ENCODE data around the gene IRX5.

The IRX5 gene

GRCh38 chr16:54928411-54929089, 2.1 kb upstream of the IRX5 start:
- TF ChIP-seq CTCF (IDR thresholded peaks at IDR 0.05; ENCODE audit: low read depth, low read length, missing control alignments): no peak
- H3K4me3 ChIP-seq (ENCODE audit: low read depth, low read length): peak overlapping the region; percentile 78
- DNase-seq (ENCODE audit: low read depth): no peak
- in situ Hi-C loops (cut with HindIII; ENCODE audit: low sequenced_read_pairs): no loop called here

- peak overlapping the region; percentile 78 for H3K4me3 ChIP-seq (ENCODE audit: low read depth, low read length)
- peak; percentile 98 for DNase-seq (ENCODE audit: low read depth)
- no peak for TF ChIP-seq CTCF (IDR thresholded peaks at IDR 0.05; ENCODE audit: low read depth, low read length, missing control alignments)
- in situ Hi-C loops (cut with HindIII; ENCODE audit: low sequenced_read_pairs): loop anchor here (10.0 kb wide), 2 partner anchors 325 to 1155 kb away; no protein-coding TSS in a partner anchor
These were observed 1.3 kb upstream of the IRX5 start for GRCh38 chr16:54929090-54930004.

- DNase-seq (ENCODE audit: low read depth): no peak
- in situ Hi-C loops (cut with HindIII; ENCODE audit: low sequenced_read_pairs): loop anchor here (10.0 kb wide), 2 partner anchors 324 to 1156 kb away; no protein-coding TSS in a partner anchor
- peak overlapping the region; percentile 78 for H3K4me3 ChIP-seq (ENCODE audit: low read depth, low read length)
- no peak for TF ChIP-seq CTCF (IDR thresholded peaks at IDR 0.05; ENCODE audit: low read depth, low read length, missing control alignments)
These were observed 129 bp downstream of the IRX5 start for GRCh38 chr16:54930869-54931119.

GRCh38 chr16:54931120-54932014, 702 bp downstream of the IRX5 start:
- DNase-seq (ENCODE audit: low read depth): no peak
- TF ChIP-seq CTCF (IDR thresholded peaks at IDR 0.05; ENCODE audit: low read depth, low read length, missing control alignments): no peak
- peak overlapping the region; percentile 78 for H3K4me3 ChIP-seq (ENCODE audit: low read depth, low read length)
- in situ Hi-C loops (cut with HindIII; ENCODE audit: low sequenced_read_pairs): loop anchor here (10.0 kb wide), 2 partner anchors 323 to 1157 kb away; no protein-coding TSS in a partner anchor

- in situ Hi-C loops (cut with HindIII; ENCODE audit: low sequenced_read_pairs): loop anchor here (10.0 kb wide), 2 partner anchors 323 to 1157 kb away; no protein-coding TSS in a partner anchor
- TF ChIP-seq CTCF (IDR thresholded peaks at IDR 0.05; ENCODE audit: low read depth, low read length, missing control alignments): no peak
- peak overlapping the region; percentile 78 for H3K4me3 ChIP-seq (ENCODE audit: low read depth, low read length)
- DNase-seq (ENCODE audit: low read depth): no peak
These were observed 1.5 kb downstream of the IRX5 start for GRCh38 chr16:54932021-54932660.

Data from astrocyte of the cerebellum (primary cell).